HG03066 (cell line): ENCODE measurements around the gene CAMSAP1.

Experiments
- ATAC-seq: cut with Tn5 transposase; IDR thresholded peaks from one replicate; pipeline ENCODE4 v1.9.1; 2021; ENCODE audit warnings: low read depth; ENCODE audit not compliant: unreplicated experiment

The CAMSAP1 gene

DNA sequence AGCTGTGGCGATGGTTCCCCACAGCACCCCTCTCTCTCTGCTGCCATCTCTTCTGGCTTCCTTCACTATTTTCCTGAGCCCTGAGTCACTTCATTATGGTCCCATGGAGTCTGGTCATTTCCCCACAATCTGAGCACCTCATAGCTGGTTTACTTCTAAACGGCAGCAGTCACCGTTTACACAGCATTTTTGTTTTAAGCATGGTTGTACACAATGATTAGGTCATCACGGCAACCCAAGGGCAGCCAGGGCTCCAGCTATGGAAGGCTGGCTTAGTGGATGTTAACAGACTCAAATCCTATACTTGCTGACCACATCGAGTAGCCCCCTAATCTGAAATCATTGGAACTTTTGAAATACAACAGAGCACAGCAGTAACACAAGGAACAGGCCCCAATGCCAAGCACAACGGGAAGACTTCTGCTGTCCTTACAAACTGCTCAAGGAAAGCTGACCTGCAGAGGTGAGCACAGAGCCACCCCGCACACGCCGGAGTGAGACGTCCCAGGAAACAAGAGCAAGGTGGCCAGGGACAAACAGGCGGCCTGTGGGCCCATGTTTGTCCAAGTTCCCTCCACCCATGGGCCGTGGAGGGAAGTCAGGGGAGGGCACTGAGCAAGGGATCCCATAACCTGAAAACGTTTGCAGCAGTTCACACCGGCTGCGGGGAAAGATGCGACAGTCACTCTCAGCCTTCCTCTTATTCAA, 22.9 kb downstream of the CAMSAP1 start:
- ATAC-seq, result no peak

DNA sequence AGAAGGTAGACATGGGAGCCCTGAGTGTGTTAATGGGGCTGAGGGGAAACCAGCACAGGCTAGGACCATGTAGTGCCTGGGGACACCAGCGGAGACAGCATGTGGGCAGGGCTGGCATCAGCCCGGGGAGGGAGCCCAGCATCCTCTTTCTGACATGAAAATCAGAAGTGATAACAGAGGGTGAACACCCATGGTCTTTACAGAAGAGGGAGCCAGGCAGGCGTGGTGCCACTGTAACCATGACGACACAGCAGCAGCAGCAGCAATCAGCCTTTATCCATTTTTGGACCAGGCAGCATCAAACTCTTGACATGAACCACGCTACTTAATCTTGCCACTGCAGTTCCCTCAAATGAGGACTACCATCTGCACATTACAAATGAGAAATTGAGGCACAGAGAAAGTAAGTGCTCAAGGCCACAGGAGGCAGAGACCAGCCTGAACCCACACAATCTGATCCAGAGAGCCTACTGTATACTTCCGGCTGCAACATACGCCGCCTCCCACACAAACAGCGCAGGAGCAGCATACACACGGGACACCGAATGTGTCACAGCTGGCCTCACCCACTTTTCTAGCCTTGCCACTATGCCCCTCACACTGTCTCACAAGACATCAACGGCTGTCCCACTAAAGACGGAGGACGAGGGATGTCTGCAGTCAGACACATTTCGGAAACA, 23.8 kb downstream of the CAMSAP1 start:
- ATAC-seq, result no peak

- no peak for ATAC-seq
These were observed 25.3 kb downstream of the CAMSAP1 start for GRCh38 chr9:135882011-135882410.

DNA sequence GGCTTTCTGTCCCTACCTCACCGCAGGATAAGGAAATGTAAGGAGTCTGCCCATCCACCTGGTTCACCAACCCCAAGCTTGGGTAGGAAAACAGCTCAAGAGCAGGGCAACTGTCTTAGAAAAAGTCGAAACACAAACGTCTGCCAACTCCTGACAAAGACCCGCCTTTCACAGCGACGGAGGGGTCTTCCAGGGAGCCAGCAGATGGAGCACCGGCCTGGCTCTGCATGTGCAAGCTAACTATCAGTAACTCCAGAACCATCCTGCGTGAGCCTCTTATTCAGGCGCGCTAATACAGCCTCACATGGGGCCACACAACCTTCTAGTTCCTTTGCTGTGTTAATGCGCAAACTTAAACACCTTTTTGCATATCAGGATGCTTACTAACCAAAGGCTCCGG, 26.9 kb downstream of the CAMSAP1 start:
- no peak for ATAC-seq

- ATAC-seq, result no peak
These were observed 27.7 kb downstream of the CAMSAP1 start for GRCh38 chr9:135879619-135880018.

DNA sequence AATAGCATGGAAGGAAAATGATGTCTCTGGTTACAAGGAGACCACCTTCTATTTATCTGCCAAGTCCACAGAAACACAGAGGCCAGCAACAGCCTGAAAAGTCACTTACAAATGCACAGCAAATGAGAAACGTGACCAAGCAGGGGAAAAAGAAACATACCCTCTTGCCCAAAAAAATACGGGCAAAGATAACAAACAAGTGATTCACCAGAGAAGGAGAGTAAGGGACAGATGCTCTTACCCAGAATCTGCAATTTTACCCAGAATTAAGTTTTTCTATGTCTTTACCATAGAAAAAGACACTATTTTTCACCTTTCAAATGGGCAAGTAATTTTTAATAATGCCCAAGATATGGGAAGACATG, 28.1 kb downstream of the CAMSAP1 start:
- no peak for ATAC-seq

DNA sequence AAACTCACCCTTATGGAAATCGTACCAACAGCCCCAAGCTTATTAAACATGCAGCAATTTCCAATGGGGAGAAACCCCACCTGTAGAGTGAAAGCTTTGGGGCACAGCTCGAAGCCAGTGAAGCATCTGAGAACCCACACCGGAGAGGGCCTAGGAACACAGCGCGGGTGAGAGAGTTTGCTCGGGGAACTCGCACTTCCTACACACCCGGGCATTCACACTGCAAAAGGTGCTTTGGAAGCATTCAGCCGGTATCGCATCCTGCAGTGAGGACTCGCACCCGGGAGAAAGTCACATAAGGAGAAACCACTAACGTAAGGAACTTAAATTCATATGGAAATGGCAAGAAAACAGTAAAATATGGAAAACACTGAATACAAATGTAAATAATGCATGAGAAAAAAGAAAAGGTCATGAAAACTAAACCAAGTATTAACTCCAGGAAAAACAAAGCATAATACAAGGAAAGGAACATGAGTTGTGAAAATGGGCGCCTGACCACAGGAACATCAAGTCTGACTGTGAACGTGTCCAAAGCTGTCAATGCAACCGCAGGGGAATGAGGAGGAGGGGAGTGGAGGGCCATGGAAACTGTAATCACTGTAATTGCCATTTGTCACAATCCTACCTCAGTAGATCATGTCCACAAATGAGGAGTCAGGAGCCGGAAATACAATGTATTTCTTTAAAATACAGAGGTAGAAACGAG, 28.7 kb downstream of the CAMSAP1 start:
- no peak for ATAC-seq

GRCh38 chr9:135877791-135878527, 29.4 kb downstream of the CAMSAP1 start:
- ATAC-seq, result no peak

GRCh38 chr9:135876936-135877335, 30.4 kb downstream of the CAMSAP1 start:
- no peak for ATAC-seq

GRCh38 chr9:135874859-135875258, 32.5 kb downstream of the CAMSAP1 start:
- ATAC-seq, result no peak

- no peak for ATAC-seq
These were observed 37.4 kb downstream of the CAMSAP1 start for GRCh38 chr9:135869909-135870308.

DNA sequence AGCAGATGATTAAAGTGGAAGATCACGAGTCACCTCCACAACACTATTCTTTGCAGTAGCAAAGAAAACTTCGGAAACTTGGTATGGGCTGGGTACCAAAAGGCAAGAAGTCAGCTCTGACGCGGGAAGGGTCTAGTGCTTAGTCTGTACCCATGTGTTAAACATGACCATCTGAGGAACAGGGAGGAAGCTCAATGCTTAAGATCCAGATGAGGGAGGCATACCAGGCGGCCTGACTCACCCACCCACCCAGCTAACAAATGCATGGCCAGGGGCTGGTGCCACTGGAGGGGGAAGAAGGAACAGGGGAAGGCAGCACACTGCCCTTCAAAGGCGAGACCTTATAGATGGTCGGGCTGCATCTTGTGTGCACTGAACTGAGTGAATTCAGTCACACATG, 41.8 kb downstream of the CAMSAP1 start:
- no peak for ATAC-seq

DNA sequence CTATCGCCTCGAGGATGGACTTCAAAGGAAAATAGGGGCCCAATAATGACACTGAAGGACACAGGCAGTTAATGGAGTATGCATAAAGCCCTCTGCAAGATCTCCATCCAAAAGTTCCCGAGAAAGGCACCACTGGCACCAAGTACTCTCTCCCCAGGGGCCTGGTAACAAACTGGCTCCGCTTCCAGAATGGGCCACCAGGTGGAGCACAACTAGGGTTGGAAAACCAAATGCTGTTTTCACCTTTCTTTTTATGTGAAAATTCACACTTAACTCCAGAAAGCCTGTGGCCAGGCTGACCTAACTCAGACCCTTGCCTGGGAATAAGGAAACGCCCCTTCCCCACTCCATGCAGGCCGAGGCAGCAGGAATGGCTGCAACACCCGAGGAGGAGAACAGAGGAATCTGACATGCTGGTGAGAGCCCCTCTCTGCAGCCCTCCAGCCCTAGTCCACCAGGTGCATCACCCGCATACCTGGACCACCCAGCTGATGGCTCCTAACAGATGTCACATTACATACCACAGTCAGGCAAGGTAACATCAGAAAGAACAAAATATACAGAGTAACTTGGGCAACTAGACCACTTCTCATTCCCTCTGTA, 42.8 kb downstream of the CAMSAP1 start:
- ATAC-seq, result no peak

DNA sequence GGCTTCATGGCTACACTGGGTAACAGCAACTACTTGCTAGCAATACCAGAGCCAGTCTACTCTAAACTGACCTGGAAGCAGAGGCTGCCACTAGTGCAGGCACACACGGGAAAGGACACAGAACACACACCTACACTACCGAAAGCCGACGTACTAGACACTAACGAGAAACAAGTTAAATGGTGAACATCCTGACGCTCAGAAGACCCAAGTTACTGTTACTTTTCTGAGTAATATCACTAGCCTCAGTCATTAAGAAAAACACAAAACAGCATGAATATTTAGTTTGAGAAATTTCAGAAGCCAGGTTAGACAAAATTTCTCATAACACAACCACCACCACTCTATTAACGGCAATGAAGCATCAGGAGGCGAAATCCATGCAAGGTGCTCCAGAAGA, 44.5 kb downstream of the CAMSAP1 start:
- no peak for ATAC-seq

- no peak for ATAC-seq
These were observed 48.7 kb downstream of the CAMSAP1 start for GRCh38 chr9:135858491-135859185.

- ATAC-seq, result no peak
These were observed 49.5 kb downstream of the CAMSAP1 start for GRCh38 chr9:135857843-135858242.

GRCh38 chr9:135857371-135857786, 50.0 kb downstream of the CAMSAP1 start:
- no peak for ATAC-seq

DNA sequence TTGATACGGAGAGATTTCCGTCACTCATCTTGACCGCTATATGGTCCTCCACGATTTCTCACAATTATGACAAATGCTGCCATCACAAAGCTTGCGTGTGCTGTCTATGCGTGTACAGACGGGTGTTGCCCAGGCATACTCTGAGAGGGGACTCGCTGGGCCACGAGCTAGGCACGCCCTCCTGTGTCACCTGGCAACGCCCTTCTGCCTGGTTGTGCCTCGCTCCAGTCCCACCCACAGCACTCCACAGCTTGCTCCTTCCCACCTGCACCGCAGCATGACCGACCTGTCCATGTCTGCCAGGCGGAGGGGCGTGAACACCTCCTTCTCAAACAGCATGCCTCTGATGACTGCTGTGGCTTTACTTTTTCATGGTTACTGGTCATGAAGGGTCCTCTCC, 55.6 kb downstream of the CAMSAP1 start:
- ATAC-seq, result no peak

DNA sequence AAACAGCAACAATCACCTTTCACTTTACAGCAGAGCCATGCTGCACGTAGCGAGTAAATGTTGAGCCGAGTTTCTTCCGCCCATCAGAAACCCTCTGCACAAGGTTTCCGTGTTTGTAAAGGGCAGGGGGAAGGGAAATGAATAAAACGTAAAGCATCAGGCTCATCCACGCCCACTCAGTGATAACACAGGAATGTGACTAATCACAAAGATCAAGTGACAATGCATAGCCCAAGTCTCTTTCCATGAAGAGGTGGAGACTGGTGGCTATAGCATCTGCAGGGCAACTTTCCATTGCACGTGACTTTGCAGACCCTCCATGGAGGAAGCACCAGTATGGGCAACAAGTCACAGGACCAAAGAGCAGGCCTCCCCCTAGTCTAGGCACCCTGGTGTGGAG, 56.6 kb downstream of the CAMSAP1 start:
- ATAC-seq, result no peak

GRCh38 chr9:135849181-135849580, 58.2 kb downstream of the CAMSAP1 start:
- ATAC-seq, result no peak
